PC-3 (cell line): ENCODE data around the gene HTR5A.

ENCODE experiments used
- EZH2 ChIP-seq: fragments of 300-600 bp; sonication (generic); IDR thresholded peaks from one replicate; pipeline ENCODE4 v1.6.1; 2017; ENCODE audit warnings: antibody characterized with exemption, mild to moderate bottlenecking, low read length; ENCODE audit not compliant: unreplicated experiment
- TF ChIP-seq, protein P1 (sequence below): fragments of 300-600 bp; sonication (generic); conservative IDR thresholded peaks from 2 replicates; pipeline ENCODE4 v1.5.1; 2017; ENCODE audit warnings: antibody characterized with exemption, low read depth, mild to moderate bottlenecking, low read length

GRCh38 chr7:155094636-155095135, 24.6 kb downstream of the HTR5A start:
- TF ChIP-seq, protein P1, sequence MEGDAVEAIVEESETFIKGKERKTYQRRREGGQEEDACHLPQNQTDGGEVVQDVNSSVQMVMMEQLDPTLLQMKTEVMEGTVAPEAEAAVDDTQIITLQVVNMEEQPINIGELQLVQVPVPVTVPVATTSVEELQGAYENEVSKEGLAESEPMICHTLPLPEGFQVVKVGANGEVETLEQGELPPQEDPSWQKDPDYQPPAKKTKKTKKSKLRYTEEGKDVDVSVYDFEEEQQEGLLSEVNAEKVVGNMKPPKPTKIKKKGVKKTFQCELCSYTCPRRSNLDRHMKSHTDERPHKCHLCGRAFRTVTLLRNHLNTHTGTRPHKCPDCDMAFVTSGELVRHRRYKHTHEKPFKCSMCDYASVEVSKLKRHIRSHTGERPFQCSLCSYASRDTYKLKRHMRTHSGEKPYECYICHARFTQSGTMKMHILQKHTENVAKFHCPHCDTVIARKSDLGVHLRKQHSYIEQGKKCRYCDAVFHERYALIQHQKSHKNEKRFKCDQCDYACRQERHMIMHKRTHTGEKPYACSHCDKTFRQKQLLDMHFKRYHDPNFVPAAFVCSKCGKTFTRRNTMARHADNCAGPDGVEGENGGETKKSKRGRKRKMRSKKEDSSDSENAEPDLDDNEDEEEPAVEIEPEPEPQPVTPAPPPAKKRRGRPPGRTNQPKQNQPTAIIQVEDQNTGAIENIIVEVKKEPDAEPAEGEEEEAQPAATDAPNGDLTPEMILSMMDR = no peak
- TF ChIP-seq EZH2 = no peak
